Neuronal stem cell (in vitro differentiated cells): ENCODE results near the gene YY1AP1.
"Not testable (repeated sequence)": the region's sequence is repeated elsewhere in the genome, so short reads cannot be mapped to it uniquely, and the experiment has no call there.

ENCODE experiments used
- DNase-seq: peaks from one replicate; pipeline ENCODE4 v3.0.0-alpha.2; 2013; ENCODE audit warnings: low spot score
- H2AFZ ChIP-seq: one replicate; pipeline ENCODE4 v1.6.1; 2013; ENCODE audit warnings: mild to moderate bottlenecking, low read length, inconsistent platforms
- H2AK5ac ChIP-seq: 2 replicates; pipeline ENCODE4 v1.6.1; 2013; ENCODE audit warnings: low read depth, mild to moderate bottlenecking, inconsistent platforms, low read length, moderate library complexity, mixed read lengths
- H2BK120ac ChIP-seq: 2 replicates; pipeline ENCODE4 v1.6.1; 2013; ENCODE audit warnings: low read depth, mild to moderate bottlenecking, inconsistent platforms, low read length, moderate library complexity, mixed read lengths
- H2BK12ac ChIP-seq: one replicate; pipeline ENCODE4 v1.6.1; 2013; ENCODE audit warnings: low read length, inconsistent platforms
- H2BK15ac ChIP-seq: 2 replicates; pipeline ENCODE4 v1.6.1; 2013; ENCODE audit warnings: mild to moderate bottlenecking, low read length, inconsistent platforms, mixed read lengths
- H2BK5ac ChIP-seq: one replicate; pipeline ENCODE4 v1.6.1; 2013; ENCODE audit warnings: inconsistent platforms, mild to moderate bottlenecking, low read length, moderate library complexity
- H3K14ac ChIP-seq: one replicate; pipeline ENCODE4 v1.6.1; 2013; ENCODE audit warnings: low read length, inconsistent platforms
- H3K18ac ChIP-seq: 2 replicates; pipeline ENCODE4 v1.6.1; 2013; ENCODE audit warnings: low read length, inconsistent platforms
- H3K23ac ChIP-seq: 2 replicates; pipeline ENCODE4 v1.6.1; 2013; ENCODE audit warnings: low read depth, mild to moderate bottlenecking, mixed read lengths, low read length, inconsistent platforms; ENCODE audit not compliant: poor library complexity
- H3K27ac ChIP-seq: replicated peaks from 3 replicates; pipeline ENCODE4 v1.5.1; 2013; ENCODE audit warnings: low read length, inconsistent platforms
- H3K27me3 ChIP-seq, 3 experiments: 2 replicates each; pipeline ENCODE4 v1.6.1; 2013; ENCODE audit warnings: low read length in 3 of 3, mild to moderate bottlenecking in 2 of 3, inconsistent platforms in 1 of 3, low read depth in 1 of 3, mixed read lengths in 1 of 3, moderate library complexity in 1 of 3; ENCODE audit not compliant: control insufficient read depth in 3 of 3, insufficient read depth in 3 of 3
- H3K36me3 ChIP-seq, 2 donors: replicated peaks in 1 of 2; 2 replicates each; pipeline ENCODE4 v1.6.1; 2013; ENCODE audit warnings: low read length in 2 of 2; ENCODE audit not compliant: control insufficient read depth in 2 of 2, insufficient read depth in 2 of 2
- H3K4ac ChIP-seq: 2 replicates; pipeline ENCODE4 v1.6.1; 2013; ENCODE audit warnings: inconsistent platforms, mild to moderate bottlenecking, low read length, moderate library complexity
- H3K4me1 ChIP-seq, 2 donors: 1 replicate in 1 of 2; 2 replicates in 1 of 2; pipeline ENCODE4 v1.6.1; 2013; ENCODE audit warnings: low read length in 2 of 2, low read depth in 1 of 2; ENCODE audit not compliant: control insufficient read depth in 2 of 2, insufficient read depth in 1 of 2
- H3K4me2 ChIP-seq: one replicate; pipeline ENCODE4 v1.6.1; 2013; ENCODE audit warnings: mild to moderate bottlenecking, low read length, inconsistent platforms; ENCODE audit not compliant: insufficient read depth, poor library complexity, severe bottlenecking
- H3K4me3 ChIP-seq, 2 donors: 2 replicates each; pipeline ENCODE4 v1.5.1; 2013; ENCODE audit warnings: low read length in 2 of 2, mild to moderate bottlenecking in 2 of 2, inconsistent platforms in 1 of 2, moderate library complexity in 1 of 2
- H3K79me1 ChIP-seq: one replicate; pipeline ENCODE4 v1.6.1; 2013; ENCODE audit warnings: low read depth, mild to moderate bottlenecking, inconsistent platforms, low read length, moderate library complexity
- H3K9ac ChIP-seq: one replicate; pipeline ENCODE4 v1.6.1; 2013; ENCODE audit warnings: mild to moderate bottlenecking, low read depth, low read length, inconsistent platforms; ENCODE audit not compliant: poor library complexity
- H3K9me3 ChIP-seq, 2 donors: replicated peaks in 1 of 2; 2 replicates each; pipeline versions ENCODE3 to v1.6.1; 2013; ENCODE audit warnings: low read length in 2 of 2, mild to moderate bottlenecking in 2 of 2, inconsistent platforms in 1 of 2, low read depth in 1 of 2, mixed read lengths in 1 of 2, moderate library complexity in 1 of 2; ENCODE audit not compliant: control insufficient read depth in 2 of 2, insufficient read depth in 1 of 2
- H4K8ac ChIP-seq: one replicate; pipeline ENCODE4 v1.6.1; 2013; ENCODE audit warnings: low read depth, mild to moderate bottlenecking, inconsistent platforms, low read length, moderate library complexity
- H4K91ac ChIP-seq: one replicate; pipeline ENCODE4 v1.6.1; 2013; ENCODE audit warnings: low read length, low read depth, mild to moderate bottlenecking, inconsistent platforms; ENCODE audit not compliant: poor library complexity
- WGBS, 2 donors: extraction: QIAGEN DNeasy Blood & Tissue Kit; methylation state at CpG; one replicate each; pipeline ENCODE4 v1.1.7; 2013; ENCODE audit warnings: missing lambda C conversion rate in 2 of 2, mixed read lengths in 1 of 2; ENCODE audit not compliant: insufficient read length in 2 of 2, insufficient replicate concordance in 1 of 2; ENCODE audit errors: extremely low coverage in 2 of 2; 5-methylcytosine and 5-hydroxymethylcytosine counted together

Gene YY1AP1

DNA sequence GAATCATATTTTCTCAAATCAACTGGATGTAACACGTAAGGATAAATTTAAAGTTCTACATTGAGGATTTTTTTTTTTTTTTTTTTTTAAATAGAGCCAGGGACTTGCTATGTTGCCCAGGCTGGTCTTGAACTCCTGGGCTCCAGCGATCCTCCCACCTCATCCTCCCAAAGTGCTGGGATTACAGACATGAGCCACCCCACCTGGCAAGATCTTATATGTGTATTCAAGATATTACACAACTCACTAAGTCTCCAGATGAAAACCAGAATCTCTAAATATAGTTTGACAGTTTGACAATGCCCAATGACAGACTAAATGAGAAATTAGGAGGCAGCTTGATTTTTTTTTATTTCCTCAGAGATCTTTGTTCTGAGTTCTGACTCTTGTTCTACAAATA lies 6.8 kb downstream of the YY1AP1 start:
- no peak overlapping the region for H3K27ac ChIP-seq
- no peak overlapping the region for H2AFZ ChIP-seq
- no peak overlapping the region for H3K4me3 ChIP-seq
- no peak for DNase-seq
- H3K23ac ChIP-seq, result no peak overlapping the region
- H3K4me2 ChIP-seq, result no peak overlapping the region
- no peak overlapping the region for H2BK15ac ChIP-seq
- peaks cover 5% of the 10 kb centered on the region for H3K79me1 ChIP-seq
- no peak overlapping the region for H3K9ac ChIP-seq
- H3K27me3 ChIP-seq, result no peaks in the 10 kb centered on the region
- H4K91ac ChIP-seq, result no peak overlapping the region
- H3K18ac ChIP-seq, result no peak overlapping the region
- H2BK5ac ChIP-seq, result no peak overlapping the region
- H2AK5ac ChIP-seq, result no peak overlapping the region
- H3K4ac ChIP-seq, result no peak overlapping the region
- no peak overlapping the region for H2BK12ac ChIP-seq
- peaks cover 0 to 4% of the 10 kb centered on the region in 2 donors for H3K4me1 ChIP-seq
- H4K8ac ChIP-seq, result no peak overlapping the region
- H3K9me3 ChIP-seq, result no peaks in the 10 kb centered on the region
- no CpG with 5 or more reads among the region's 2 CpGs for WGBS, 2 donors
- no peak overlapping the region for H3K14ac ChIP-seq
- peaks cover 7 to 76% of the 10 kb centered on the region in 2 donors for H3K36me3 ChIP-seq
- H2BK120ac ChIP-seq, result no peak overlapping the region

GRCh38 chr1:155680531-155680930 lies 8.0 kb downstream of the YY1AP1 start:
- Histone ChIP-seq H3K18ac (no peak overlapping the region), H3K36me3 (peaks cover 8 to 79% of the 10 kb centered on the region in 2 donors)

DNA sequence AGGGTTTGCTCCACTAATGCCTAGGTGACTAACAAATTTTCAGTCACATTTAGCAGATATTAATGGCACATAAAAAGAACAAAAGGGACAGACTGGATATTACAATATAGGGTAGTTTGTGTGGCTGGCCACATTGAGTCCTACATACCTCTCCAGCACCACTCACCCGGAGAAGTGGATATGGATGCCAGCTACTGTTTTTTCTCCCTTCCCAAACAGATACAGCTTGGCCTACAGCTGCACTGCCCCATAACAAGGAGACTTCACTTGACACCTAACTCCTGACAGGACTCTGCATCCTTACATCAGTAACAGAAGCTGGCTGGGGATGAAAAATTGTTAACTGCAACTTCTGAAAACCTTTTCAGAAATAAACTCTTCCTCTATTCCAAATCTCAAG lies 9.6 kb downstream of the YY1AP1 start:
- not testable (repeated sequence) for H3K9me3 ChIP-seq, H3K18ac ChIP-seq, H3K4me1 ChIP-seq, H4K8ac ChIP-seq, H2BK5ac ChIP-seq, DNase-seq, H3K4ac ChIP-seq, H3K14ac ChIP-seq, H3K9ac ChIP-seq, H3K23ac ChIP-seq, H4K91ac ChIP-seq, H2BK120ac ChIP-seq, H3K79me1 ChIP-seq, H3K27me3 ChIP-seq, H2AFZ ChIP-seq, H3K4me3 ChIP-seq, H2BK15ac ChIP-seq, H3K27ac ChIP-seq, H2BK12ac ChIP-seq, H3K4me2 ChIP-seq, H2AK5ac ChIP-seq
- peaks cover 16 to 84% of the 10 kb centered on the region in 2 donors for H3K36me3 ChIP-seq
- no CpG with 5 or more reads among the region's 1 CpG for WGBS, 2 donors

More at GRCh38 chr1:155680531-155680930, 8.0 kb downstream of the YY1AP1 start:
- Histone ChIP-seq H2BK15ac (no peak overlapping the region), H2BK12ac (no peak overlapping the region), H2AK5ac (no peak overlapping the region), H3K4me1 (no peaks in the 10 kb centered on the region), H4K8ac (no peak overlapping the region), H2AFZ (no peak overlapping the region), H3K4me3 (no peak overlapping the region), H2BK5ac (no peak overlapping the region), H3K9ac (no peak overlapping the region), H3K23ac (no peak overlapping the region), H2BK120ac (no peak overlapping the region), H3K9me3 (no peaks in the 10 kb centered on the region), H3K79me1 (peaks cover 5% of the 10 kb centered on the region), H3K14ac (no peak overlapping the region), H3K4me2 (no peak overlapping the region), H3K27ac (no peak overlapping the region), H4K91ac (no peak overlapping the region), H3K27me3 (no peaks in the 10 kb centered on the region), H3K4ac (no peak overlapping the region)
- no peak for DNase-seq
- WGBS, 2 donors, result no CpG with 5 or more reads among the region's 6 CpGs

DNA sequence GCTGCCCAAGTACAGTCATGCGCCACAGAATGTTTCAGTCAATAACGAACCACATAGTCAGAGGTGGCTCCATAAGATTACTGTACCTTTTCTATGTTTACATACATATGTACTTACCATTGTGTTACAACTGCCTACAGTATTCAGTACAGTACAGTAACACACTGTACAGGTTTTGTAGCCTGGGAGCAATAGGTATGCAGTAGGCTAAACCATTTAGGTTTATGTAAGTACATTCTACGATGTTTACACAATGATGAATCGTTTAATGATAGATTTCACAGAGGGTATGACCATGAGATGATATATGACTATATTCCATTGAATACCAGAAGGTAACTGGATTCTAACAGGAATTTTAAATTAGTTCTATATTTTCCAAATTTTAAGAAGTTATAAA lies 10.5 kb downstream of the YY1AP1 start:
- no peak overlapping the region for H2AK5ac ChIP-seq
- no peak overlapping the region for H2AFZ ChIP-seq
- H2BK120ac ChIP-seq, result no peak overlapping the region
- H3K18ac ChIP-seq, result no peak overlapping the region
- H4K8ac ChIP-seq, result no peak overlapping the region
- H3K79me1 ChIP-seq, result peaks cover 2% of the 10 kb centered on the region
- H3K14ac ChIP-seq, result no peak overlapping the region
- H3K9ac ChIP-seq, result no peak overlapping the region
- WGBS, 2 donors, result no CpG with 5 or more reads among the region's 4 CpGs
- no peaks in the 10 kb centered on the region for H3K9me3 ChIP-seq
- H3K4me3 ChIP-seq, result no peak overlapping the region
- H3K4me2 ChIP-seq, result no peak overlapping the region
- H2BK5ac ChIP-seq, result no peak overlapping the region
- no peak overlapping the region for H3K23ac ChIP-seq
- no peak for DNase-seq
- peaks cover 19 to 81% of the 10 kb centered on the region in 2 donors for H3K36me3 ChIP-seq
- no peaks in the 10 kb centered on the region for H3K4me1 ChIP-seq
- H2BK15ac ChIP-seq, result no peak overlapping the region
- no peaks in the 10 kb centered on the region for H3K27me3 ChIP-seq
- no peak overlapping the region for H3K4ac ChIP-seq
- no peak overlapping the region for H3K27ac ChIP-seq
- H4K91ac ChIP-seq, result no peak overlapping the region
- no peak overlapping the region for H2BK12ac ChIP-seq
